ENCODE results near the gene PLEKHA6.

The PLEKHA6 gene

GRCh38 chr1:204283711-204284651 is 75.7 kb downstream of the PLEKHA6 start:
- DNase-seq (ENCODE audit: low spot score), result no peak

- DNase-seq (ENCODE audit: low spot score), result no peak
Measured at GRCh38 chr1:204282761-204283221, 76.9 kb downstream of the PLEKHA6 start.

- DNase-seq (ENCODE audit: low spot score), result no peak
Measured at GRCh38 chr1:204280099-204280961, 79.4 kb downstream of the PLEKHA6 start.

GRCh38 chr1:204278958-204279357 is 80.8 kb downstream of the PLEKHA6 start:
- no peak for DNase-seq (ENCODE audit: low spot score)

- no peak for DNase-seq (ENCODE audit: low spot score)
Measured at GRCh38 chr1:204278251-204278650, 81.5 kb downstream of the PLEKHA6 start.

GRCh38 chr1:204277563-204278219 is 82.0 kb downstream of the PLEKHA6 start:
- no peak for DNase-seq (ENCODE audit: low spot score)

GRCh38 chr1:204275695-204276370 is 83.9 kb downstream of the PLEKHA6 start:
- DNase-seq (ENCODE audit: low spot score), result no peak

- no peak for DNase-seq (ENCODE audit: low spot score)
Measured at GRCh38 chr1:204274446-204274845, 85.3 kb downstream of the PLEKHA6 start.

GRCh38 chr1:204272505-204272904 is 87.2 kb downstream of the PLEKHA6 start:
- DNase-seq (ENCODE audit: low spot score), result no peak

GRCh38 chr1:204271970-204272369 is 87.8 kb downstream of the PLEKHA6 start:
- DNase-seq (ENCODE audit: low spot score), result no peak

- DNase-seq (ENCODE audit: low spot score), result no peak
Measured at GRCh38 chr1:204268101-204268500, 91.6 kb downstream of the PLEKHA6 start.

GRCh38 chr1:204267191-204267601 is 92.5 kb downstream of the PLEKHA6 start:
- DNase-seq (ENCODE audit: low spot score), result no peak

GRCh38 chr1:204266504-204267034 is 93.2 kb downstream of the PLEKHA6 start:
- DNase-seq (ENCODE audit: low spot score), result peak; percentile 22

GRCh38 chr1:204265665-204266064 is 94.1 kb downstream of the PLEKHA6 start:
- DNase-seq (ENCODE audit: low spot score), result no peak

GRCh38 chr1:204264805-204265204 is 94.9 kb downstream of the PLEKHA6 start:
- DNase-seq (ENCODE audit: low spot score), result no peak

GRCh38 chr1:204263254-204263910 is 96.3 kb downstream of the PLEKHA6 start:
- no peak for DNase-seq (ENCODE audit: low spot score)

GRCh38 chr1:204262506-204263253 is 97.0 kb downstream of the PLEKHA6 start:
- no peak for DNase-seq (ENCODE audit: low spot score)

GRCh38 chr1:204261746-204262505 is 97.8 kb downstream of the PLEKHA6 start:
- no peak for DNase-seq (ENCODE audit: low spot score)

GRCh38 chr1:204261266-204261665 is 98.5 kb downstream of the PLEKHA6 start:
- no peak for DNase-seq (ENCODE audit: low spot score)
